OCI-LY1 (cell line): Measurements from ENCODE around the gene CBLB.

Experiments used
- EZH2 ChIP-seq: fragments of 200-600 bp; sonication (generic), shearing (Covaris generic); IDR thresholded peaks from 2 replicates; pipeline ENCODE4 v1.8.0; 2017; ENCODE audit warnings: borderline replicate concordance, mixed run types, mild to moderate bottlenecking, antibody characterized with exemption, low read length, moderate library complexity, mixed read lengths
- TF ChIP-seq, protein P1 (sequence below): fragments of 200-600 bp; sonication (generic), shearing (Covaris generic); IDR thresholded peaks from 2 replicates; pipeline ENCODE4 v1.5.1; 2017; ENCODE audit warnings: mild to moderate bottlenecking, antibody characterized with exemption, low read length, moderate library complexity, mixed read lengths

DNA sequence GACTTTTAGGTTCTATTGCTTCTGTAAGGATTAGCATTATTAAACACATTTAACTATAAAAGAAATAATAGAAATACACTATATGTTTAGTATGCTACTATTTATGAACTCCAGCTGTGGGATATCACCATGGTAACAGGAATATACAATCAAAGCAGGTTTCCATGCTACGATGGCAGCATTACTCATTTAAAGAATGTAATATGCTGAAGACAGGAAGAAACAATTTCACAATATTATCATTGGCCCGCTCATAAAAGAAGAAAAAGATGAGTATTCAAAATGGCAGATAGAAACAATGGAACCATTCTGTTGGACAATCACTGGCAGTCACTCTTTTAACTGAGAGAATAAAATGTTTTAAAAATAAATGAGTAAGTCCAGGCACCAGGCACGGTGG is 153.4 kb downstream of the CBLB start:
- no peak for TF ChIP-seq EZH2
- TF ChIP-seq, protein P1, sequence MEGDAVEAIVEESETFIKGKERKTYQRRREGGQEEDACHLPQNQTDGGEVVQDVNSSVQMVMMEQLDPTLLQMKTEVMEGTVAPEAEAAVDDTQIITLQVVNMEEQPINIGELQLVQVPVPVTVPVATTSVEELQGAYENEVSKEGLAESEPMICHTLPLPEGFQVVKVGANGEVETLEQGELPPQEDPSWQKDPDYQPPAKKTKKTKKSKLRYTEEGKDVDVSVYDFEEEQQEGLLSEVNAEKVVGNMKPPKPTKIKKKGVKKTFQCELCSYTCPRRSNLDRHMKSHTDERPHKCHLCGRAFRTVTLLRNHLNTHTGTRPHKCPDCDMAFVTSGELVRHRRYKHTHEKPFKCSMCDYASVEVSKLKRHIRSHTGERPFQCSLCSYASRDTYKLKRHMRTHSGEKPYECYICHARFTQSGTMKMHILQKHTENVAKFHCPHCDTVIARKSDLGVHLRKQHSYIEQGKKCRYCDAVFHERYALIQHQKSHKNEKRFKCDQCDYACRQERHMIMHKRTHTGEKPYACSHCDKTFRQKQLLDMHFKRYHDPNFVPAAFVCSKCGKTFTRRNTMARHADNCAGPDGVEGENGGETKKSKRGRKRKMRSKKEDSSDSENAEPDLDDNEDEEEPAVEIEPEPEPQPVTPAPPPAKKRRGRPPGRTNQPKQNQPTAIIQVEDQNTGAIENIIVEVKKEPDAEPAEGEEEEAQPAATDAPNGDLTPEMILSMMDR: no peak
